GM23338 (cell line): Measurements from ENCODE around the gene S100PBP. TPM values are rescaled to one million over a fixed set of nuclear protein-coding genes. Genes with fewer than 3 reads are reported as not detected.
"Not testable (repeated sequence)": the region's sequence is repeated elsewhere in the genome, so short reads cannot be mapped to it uniquely, and the experiment has no call there.

ENCODE experiments used
- ATAC-seq: fragments of 200-7000 bp; cut with Tn5 transposase; 3 replicates; pipeline ENCODE4 v1.9.1; 2020
- DNase-seq: peaks from one replicate; pipeline ENCODE4 v3.0.0-alpha.2; 2015; ENCODE audit warnings: low spot score
- H2AFZ ChIP-seq: fragments of 200-600 bp; sonication (generic); 2 replicates; pipeline ENCODE4 v1.8.0; 2016; ENCODE audit warnings: antibody characterized with exemption, mild to moderate bottlenecking, moderate library complexity
- H3F3A ChIP-seq: fragments of 200-600 bp; sonication (generic); replicated peaks from 2 replicates; pipeline ENCODE4 v1.8.0; 2017; ENCODE audit warnings: antibody characterized with exemption, mixed run types, low read depth
- H3K27ac ChIP-seq: fragments of 200-600 bp; sonication (generic); 2 replicates; pipeline ENCODE4 v1.6.1; 2016; ENCODE audit warnings: low read depth
- H3K27me3 ChIP-seq: fragments of 200-600 bp; sonication (generic); 2 replicates; pipeline ENCODE4 v1.8.0; 2016; ENCODE audit warnings: mild to moderate bottlenecking, mixed run types, moderate library complexity; ENCODE audit not compliant: insufficient read depth
- H3K36me3 ChIP-seq: fragments of 200-600 bp; sonication (generic); 2 replicates; pipeline ENCODE4 v1.8.0; 2016; ENCODE audit warnings: mild to moderate bottlenecking; ENCODE audit not compliant: insufficient read depth
- H3K4me1 ChIP-seq: fragments of 200-600 bp; sonication (generic); 2 replicates; pipeline ENCODE4 v1.8.0; 2016; ENCODE audit warnings: mild to moderate bottlenecking, moderate library complexity; ENCODE audit not compliant: insufficient read depth
- H3K4me2 ChIP-seq: fragments of 200-600 bp; sonication (generic); 2 replicates; pipeline ENCODE4 v1.7.1; 2017; ENCODE audit warnings: mixed run types
- H3K4me3 ChIP-seq: fragments of 200-600 bp; sonication (generic); 2 replicates; pipeline ENCODE4 v1.6.1; 2016; ENCODE audit warnings: mixed run types
- H3K79me2 ChIP-seq: fragments of 200-600 bp; sonication (generic); replicated peaks from 2 replicates; pipeline ENCODE4 v1.8.0; 2017; ENCODE audit warnings: mild to moderate bottlenecking; ENCODE audit not compliant: insufficient read depth
- H3K9me2 ChIP-seq: fragments of 200-600 bp; sonication (generic); 2 replicates; pipeline ENCODE4 v1.8.0; 2017; ENCODE audit not compliant: insufficient read depth
- H4K20me1 ChIP-seq: fragments of 200-600 bp; sonication (generic); replicated peaks from 2 replicates; pipeline ENCODE4 v1.8.0; 2017; ENCODE audit warnings: mild to moderate bottlenecking; ENCODE audit not compliant: insufficient read depth
- H3K27ac Mint-ChIP-seq: 2 replicates; pipeline ENCODE4 v1.8.0; 2020; ENCODE audit warnings: inconsistent platforms, mild to moderate bottlenecking, moderate library complexity, mixed read lengths
- H3K27me3 Mint-ChIP-seq: 3 replicates; pipeline ENCODE4 v1.8.0; 2022; ENCODE audit warnings: low read depth, mild to moderate bottlenecking, moderate library complexity, mixed read lengths, inconsistent platforms; ENCODE audit not compliant: insufficient read depth, poor library complexity
- H3K36me3 Mint-ChIP-seq: 3 replicates; pipeline ENCODE4 v1.8.0; 2021; ENCODE audit warnings: low read depth, mild to moderate bottlenecking, inconsistent platforms, moderate library complexity, mixed read lengths
- H3K4me1 Mint-ChIP-seq: 3 replicates; pipeline ENCODE4 v1.8.0; 2020; ENCODE audit warnings: mild to moderate bottlenecking, inconsistent platforms, mixed read lengths
- H3K4me3 Mint-ChIP-seq: 3 replicates; pipeline ENCODE4 v1.8.0; 2021; ENCODE audit warnings: moderate library complexity, mild to moderate bottlenecking, inconsistent platforms, mixed read lengths
- H3K9me3 Mint-ChIP-seq: 3 replicates; pipeline ENCODE4 v1.8.0; 2020; ENCODE audit warnings: moderate library complexity, mild to moderate bottlenecking, inconsistent platforms, mixed read lengths
- CREB1 ChIP-seq: fragments of 250-450 bp; sonication (Bioruptor Pico); IDR thresholded peaks from 2 replicates; pipeline ENCODE4 v1.5.0; 2020; ENCODE audit warnings: low read depth, mild to moderate bottlenecking, moderate library complexity
- ETS1 ChIP-seq: IDR thresholded peaks from 2 replicates; pipeline ENCODE4 v1.6.1; 2016; ENCODE audit warnings: antibody characterized with exemption
- EZH2 ChIP-seq: fragments of 200-600 bp; sonication (generic); IDR thresholded peaks from one replicate; pipeline ENCODE4 v1.8.0; 2017; ENCODE audit warnings: antibody characterized with exemption, mild to moderate bottlenecking, low read depth; ENCODE audit not compliant: unreplicated experiment
- EZH2phosphoT487 ChIP-seq: fragments of 200-600 bp; sonication (generic); IDR thresholded peaks from one replicate; pipeline ENCODE4 v1.8.1; 2018; ENCODE audit warnings: antibody characterized with exemption; ENCODE audit not compliant: unreplicated experiment
- JUNB ChIP-seq: IDR thresholded peaks from one replicate; pipeline ENCODE4 v1.6.1; 2016; ENCODE audit warnings: antibody characterized with exemption; ENCODE audit not compliant: unreplicated experiment
- NANOG ChIP-seq: IDR thresholded peaks from 2 replicates; pipeline ENCODE4 v1.6.1; 2016; ENCODE audit warnings: antibody characterized with exemption, borderline replicate concordance
- ZNF331 ChIP-seq: fragments of 250-450 bp; sonication (Bioruptor Pico); IDR thresholded peaks from 2 replicates; pipeline ENCODE4 v1.5.0; 2020; ENCODE audit warnings: low read depth, mild to moderate bottlenecking, moderate library complexity
- polyA plus RNA-seq: library from polyadenylated mRNA; unstranded; fragments of >200 nt; fragmentation: Nextera tagmentation; extraction: Ambion mirVana; gene quantifications from 2 replicates; pipeline ENCODE4 v1.2.1, GENCODE V29; 2016
- total RNA-seq: library from RNA; depleted of rRNA; stranded (reverse); fragments of >200 nt; shearing (Covaris generic); gene quantifications from 2 replicates; pipeline ENCODE4 v1.2.3, GENCODE V29; 2014
- TF ChIP-seq, protein P1 (sequence below): IDR thresholded peaks from one replicate; pipeline ENCODE4 v1.6.1; 2018; ENCODE audit warnings: antibody characterized with exemption; ENCODE audit not compliant: unreplicated experiment

Gene S100PBP
- total and polyA plus RNA-seq, 2 experiments from 2014 or later: 30.6 to 65.2 TPM

GRCh38 chr1:32904797-32905196 lies 87.3 kb downstream of the S100PBP start (continued):
- TF ChIP-seq, protein P1, sequence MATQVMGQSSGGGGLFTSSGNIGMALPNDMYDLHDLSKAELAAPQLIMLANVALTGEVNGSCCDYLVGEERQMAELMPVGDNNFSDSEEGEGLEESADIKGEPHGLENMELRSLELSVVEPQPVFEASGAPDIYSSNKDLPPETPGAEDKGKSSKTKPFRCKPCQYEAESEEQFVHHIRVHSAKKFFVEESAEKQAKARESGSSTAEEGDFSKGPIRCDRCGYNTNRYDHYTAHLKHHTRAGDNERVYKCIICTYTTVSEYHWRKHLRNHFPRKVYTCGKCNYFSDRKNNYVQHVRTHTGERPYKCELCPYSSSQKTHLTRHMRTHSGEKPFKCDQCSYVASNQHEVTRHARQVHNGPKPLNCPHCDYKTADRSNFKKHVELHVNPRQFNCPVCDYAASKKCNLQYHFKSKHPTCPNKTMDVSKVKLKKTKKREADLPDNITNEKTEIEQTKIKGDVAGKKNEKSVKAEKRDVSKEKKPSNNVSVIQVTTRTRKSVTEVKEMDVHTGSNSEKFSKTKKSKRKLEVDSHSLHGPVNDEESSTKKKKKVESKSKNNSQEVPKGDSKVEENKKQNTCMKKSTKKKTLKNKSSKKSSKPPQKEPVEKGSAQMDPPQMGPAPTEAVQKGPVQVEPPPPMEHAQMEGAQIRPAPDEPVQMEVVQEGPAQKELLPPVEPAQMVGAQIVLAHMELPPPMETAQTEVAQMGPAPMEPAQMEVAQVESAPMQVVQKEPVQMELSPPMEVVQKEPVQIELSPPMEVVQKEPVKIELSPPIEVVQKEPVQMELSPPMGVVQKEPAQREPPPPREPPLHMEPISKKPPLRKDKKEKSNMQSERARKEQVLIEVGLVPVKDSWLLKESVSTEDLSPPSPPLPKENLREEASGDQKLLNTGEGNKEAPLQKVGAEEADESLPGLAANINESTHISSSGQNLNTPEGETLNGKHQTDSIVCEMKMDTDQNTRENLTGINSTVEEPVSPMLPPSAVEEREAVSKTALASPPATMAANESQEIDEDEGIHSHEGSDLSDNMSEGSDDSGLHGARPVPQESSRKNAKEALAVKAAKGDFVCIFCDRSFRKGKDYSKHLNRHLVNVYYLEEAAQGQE: no peak
- no peak for TF ChIP-seq JUNB
- no peak for TF ChIP-seq ZNF331
- no peak for TF ChIP-seq CREB1 (CRISPR knock-in tag)
- TF ChIP-seq ETS1: no peak

GRCh38 chr1:32905588-32905987 lies 88.1 kb downstream of the S100PBP start:
- not testable (repeated sequence) for H3K36me3 Mint-ChIP-seq, H3K4me2 ChIP-seq, ATAC-seq, H3K27ac ChIP-seq, H3F3A ChIP-seq, H3K9me2 ChIP-seq, H3K4me1 Mint-ChIP-seq, H4K20me1 ChIP-seq, H3K79me2 ChIP-seq, H3K9me3 Mint-ChIP-seq, H3K36me3 ChIP-seq, H3K27ac Mint-ChIP-seq, H2AFZ ChIP-seq, DNase-seq, H3K4me3 ChIP-seq, H3K4me1 ChIP-seq, H3K4me3 Mint-ChIP-seq
- H3K27me3 Mint-ChIP-seq: peaks cover 20% of the 10 kb centered on the region
- H3K27me3 ChIP-seq: peaks cover 28% of the 10 kb centered on the region

- peaks cover 13% of the 10 kb centered on the region for H3K27me3 Mint-ChIP-seq
- H3K27ac Mint-ChIP-seq: no peak overlapping the region
- Histone ChIP-seq H3K79me2 (no peaks in the 10 kb centered on the region), H2AFZ (no peak overlapping the region), H3F3A (no peaks in the 10 kb centered on the region), H3K4me3 (no peak overlapping the region), H3K36me3 (no peaks in the 10 kb centered on the region), H3K27me3 (peaks cover 20% of the 10 kb centered on the region), H3K9me2 (no peaks in the 10 kb centered on the region), H3K4me1 (peaks cover 5% of the 10 kb centered on the region; the same call in 1 of the 2 replicates), H3K4me2 (no peak overlapping the region), H4K20me1 (no peaks in the 10 kb centered on the region), H3K27ac (no peak overlapping the region)
- DNase-seq (no peak), ATAC-seq (no peak)
- 0 out of 3 replicates have a peak, but pooled peaks cover 1% of the 10 kb centered on the region for H3K4me1 Mint-ChIP-seq
- TF ChIP-seq, protein P1: no peak
- no peak for TF ChIP-seq NANOG
- TF ChIP-seq EZH2phosphoT487: no peak
- no peak for TF ChIP-seq EZH2
- TF ChIP-seq ZNF331: no peak
- H3K36me3 Mint-ChIP-seq: no peaks in the 10 kb centered on the region
- H3K4me3 Mint-ChIP-seq: no peak overlapping the region
- H3K9me3 Mint-ChIP-seq: no peaks in the 10 kb centered on the region
Measured at GRCh38 chr1:32906654-32907053, 89.2 kb downstream of the S100PBP start.
